ENCODE data around the gene CCDC14.

CCDC14 gene

GRCh38 chr3:123961508-123961856, 453 bp upstream of the CCDC14 start:
- no peak for DNase-seq (ENCODE audit: low spot score)

- DNase-seq (ENCODE audit: low spot score), result no peak
Observed at GRCh38 chr3:123953735-123954134, 7.3 kb downstream of the CCDC14 start.

- no peak for DNase-seq (ENCODE audit: low spot score)
Observed at GRCh38 chr3:123952844-123953520, 8.0 kb downstream of the CCDC14 start.

- DNase-seq (ENCODE audit: low spot score), result no peak
Observed at GRCh38 chr3:123951522-123952447, 9.2 kb downstream of the CCDC14 start.

- DNase-seq (ENCODE audit: low spot score), result no peak
Observed at GRCh38 chr3:123949641-123950040, 11.4 kb downstream of the CCDC14 start.

- no peak for DNase-seq (ENCODE audit: low spot score)
Observed at GRCh38 chr3:123948449-123948848, 12.6 kb downstream of the CCDC14 start.

- no peak for DNase-seq (ENCODE audit: low spot score)
Observed at GRCh38 chr3:123947482-123947881, 13.5 kb downstream of the CCDC14 start.

GRCh38 chr3:123941542-123941941, 19.5 kb downstream of the CCDC14 start:
- DNase-seq (ENCODE audit: low spot score), result no peak

GRCh38 chr3:123941121-123941520, 19.9 kb downstream of the CCDC14 start:
- DNase-seq (ENCODE audit: low spot score), result no peak

GRCh38 chr3:123939706-123940105, 21.3 kb downstream of the CCDC14 start:
- no peak for DNase-seq (ENCODE audit: low spot score)

GRCh38 chr3:123936400-123936799, 24.6 kb downstream of the CCDC14 start:
- no peak for DNase-seq (ENCODE audit: low spot score)

GRCh38 chr3:123935830-123936229, 25.2 kb downstream of the CCDC14 start:
- no peak for DNase-seq (ENCODE audit: low spot score)

- DNase-seq (ENCODE audit: low spot score), result no peak
Observed at GRCh38 chr3:123934250-123934649, 26.8 kb downstream of the CCDC14 start.

- no peak for DNase-seq (ENCODE audit: low spot score)
Observed at GRCh38 chr3:123930445-123930844, 30.6 kb downstream of the CCDC14 start.

GRCh38 chr3:123929325-123929724, 31.7 kb downstream of the CCDC14 start:
- no peak for DNase-seq (ENCODE audit: low spot score)

GRCh38 chr3:123926396-123926795, 34.6 kb downstream of the CCDC14 start:
- no peak for DNase-seq (ENCODE audit: low spot score)

GRCh38 chr3:123920868-123921267, 40.2 kb downstream of the CCDC14 start:
- DNase-seq (ENCODE audit: low spot score), result no peak

- no peak for DNase-seq (ENCODE audit: low spot score)
Observed at GRCh38 chr3:123920383-123920782, 40.6 kb downstream of the CCDC14 start.

GRCh38 chr3:123919353-123919752, 41.7 kb downstream of the CCDC14 start:
- no peak for DNase-seq (ENCODE audit: low spot score)

- no peak for DNase-seq (ENCODE audit: low spot score)
Observed at GRCh38 chr3:123914829-123915228, 46.2 kb downstream of the CCDC14 start.

- DNase-seq (ENCODE audit: low spot score), result no peak
Observed at GRCh38 chr3:123909785-123910184, 51.2 kb downstream of the CCDC14 start.

- no peak for DNase-seq (ENCODE audit: low spot score)
Observed at GRCh38 chr3:123907720-123908119, 53.3 kb downstream of the CCDC14 start.

GRCh38 chr3:123899300-123899865, 61.6 kb downstream of the CCDC14 start:
- DNase-seq (ENCODE audit: low spot score), result no peak
